GM12872 (cell line): ENCODE data around the gene SPO11.

Source experiments
- CTCF ChIP-seq: IDR thresholded peaks from 3 replicates; pipeline ENCODE4 v1.5.1; 2011; ENCODE audit warnings: low read depth, mild to moderate bottlenecking, low read length, moderate library complexity; ENCODE audit not compliant: insufficient read depth

The SPO11 gene

GRCh38 chr20:57329608-57330221 lies at the start of gene SPO11:
TSS of gene SPO11 (plus strand) at chr20:57329803. CDS start at chr20:57329868, 65 bp downstream.
- peak; percentile 39; the same call in 2 of the 3 replicates for TF ChIP-seq CTCF

DNA sequence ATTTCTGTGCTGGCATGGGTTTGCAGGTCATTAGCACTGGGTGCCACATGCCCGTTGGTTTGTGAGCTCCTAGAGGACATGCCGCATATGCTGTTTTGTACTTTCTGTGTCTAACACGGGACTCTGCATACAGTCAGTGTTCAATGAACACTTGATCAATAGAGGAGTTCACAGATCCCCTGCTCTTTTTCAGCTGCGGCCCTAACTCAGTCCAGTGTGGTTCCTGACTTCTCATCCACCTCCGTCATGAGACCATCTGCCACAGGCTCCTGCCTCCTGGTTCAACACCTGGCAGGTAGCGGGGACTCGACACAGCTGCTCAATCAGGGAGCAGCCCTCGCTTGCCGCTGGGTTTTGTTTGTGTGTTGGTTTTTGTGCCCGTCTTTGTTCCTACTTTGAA lies 49.4 kb upstream of the SPO11 start:
- no peak for TF ChIP-seq CTCF

GRCh38 chr20:57281900-57282299 lies 47.7 kb upstream of the SPO11 start:
- TF ChIP-seq CTCF, result no peak

- no peak for TF ChIP-seq CTCF
Measured at GRCh38 chr20:57282670-57283361, 46.8 kb upstream of the SPO11 start.

GRCh38 chr20:57283860-57284259 lies 45.7 kb upstream of the SPO11 start:
- TF ChIP-seq CTCF, result no peak

- no peak for TF ChIP-seq CTCF
Measured at GRCh38 chr20:57287007-57287880, 42.4 kb upstream of the SPO11 start.

DNA sequence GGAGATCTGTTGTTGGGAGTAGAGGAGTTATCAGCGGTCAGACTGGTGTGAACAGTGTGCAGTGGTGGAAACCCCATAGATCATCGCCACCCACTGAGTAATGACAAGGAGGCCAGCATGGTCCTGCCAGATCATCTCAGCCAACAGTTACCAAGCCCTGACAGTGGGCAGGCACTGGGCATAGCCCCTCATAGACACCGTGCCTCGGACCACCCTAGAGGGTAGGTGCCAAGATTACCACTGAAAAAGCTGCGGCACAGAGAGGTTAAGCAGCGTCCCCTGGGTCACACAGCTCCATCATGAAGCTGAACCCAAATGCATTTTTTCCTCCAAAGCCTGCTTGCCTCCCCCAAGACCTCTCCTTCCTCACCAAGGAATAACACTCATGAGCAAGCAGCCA lies 41.7 kb upstream of the SPO11 start:
- TF ChIP-seq CTCF, result no peak
